Natural killer cell (primary cell): ENCODE measurements around the gene PRKAG2. TPM values are rescaled to one million over a fixed set of nuclear protein-coding genes. Genes with fewer than 3 reads are reported as not detected.

Experiments
- ATAC-seq, 3 donors: fragments of 150-1000 bp in 2 of 3; fragments of 200-7000 bp in 1 of 3; cut with Tn5 transposase; 1 replicate in 1 of 3; 2 replicates in 2 of 3; pipeline ENCODE4 v1.10.0; 2021; ENCODE audit warnings: mild to moderate bottlenecking in 2 of 3, moderate library complexity in 2 of 3
- DNase-seq, 2 donors: peaks; one replicate each; pipeline versions ENCODE4 v3.0.0 to v3.0.0-alpha.2; 2013 to 2021; ENCODE audit warnings: mixed read lengths in 1 of 2
- H3K27ac ChIP-seq: one replicate; pipeline ENCODE4 v1.5.1; 2013; ENCODE audit warnings: mild to moderate bottlenecking, low read length
- H3K27me3 ChIP-seq: one replicate; pipeline ENCODE4 v1.6.1; 2013; ENCODE audit warnings: low read length; ENCODE audit not compliant: control insufficient read depth, insufficient read depth
- H3K36me3 ChIP-seq: one replicate; pipeline ENCODE4 v1.6.1; 2013; ENCODE audit warnings: low read length; ENCODE audit not compliant: control insufficient read depth, insufficient read depth
- H3K4me1 ChIP-seq: one replicate; pipeline ENCODE4 v1.6.1; 2013; ENCODE audit warnings: low read length; ENCODE audit not compliant: control insufficient read depth, insufficient read depth
- H3K4me3 ChIP-seq: one replicate; pipeline ENCODE4 v1.5.1; 2013; ENCODE audit warnings: low read length
- H3K9me3 ChIP-seq: one replicate; pipeline ENCODE4 v1.6.1; 2013; ENCODE audit warnings: low read length; ENCODE audit not compliant: control insufficient read depth, insufficient read depth
- H3K27ac Mint-ChIP-seq, 2 donors: one replicate each; pipeline ENCODE4 v1.8.0; 2022; ENCODE audit warnings: mild to moderate bottlenecking in 2 of 2, mixed read lengths in 2 of 2, moderate library complexity in 1 of 2
- H3K27me3 Mint-ChIP-seq, 2 donors: one replicate each; pipeline ENCODE4 v1.8.0; 2022; ENCODE audit warnings: low read depth in 2 of 2, mixed read lengths in 2 of 2
- H3K36me3 Mint-ChIP-seq: one replicate; pipeline ENCODE4 v1.8.0; 2022; ENCODE audit warnings: mixed read lengths
- H3K4me1 Mint-ChIP-seq, 2 donors: one replicate each; pipeline ENCODE4 v1.8.0; 2022; ENCODE audit warnings: mixed read lengths in 2 of 2
- H3K4me3 Mint-ChIP-seq: one replicate; pipeline ENCODE4 v1.8.0; 2022; ENCODE audit warnings: mild to moderate bottlenecking, moderate library complexity, mixed read lengths
- H3K9me3 Mint-ChIP-seq, 2 donors: one replicate each; pipeline ENCODE4 v1.8.0; 2022; ENCODE audit warnings: mixed read lengths in 2 of 2
- CTCF ChIP-seq: fragments of 200-600 bp; IDR thresholded peaks from one replicate; pipeline ENCODE4 v1.8.0; 2022; ENCODE audit warnings: antibody characterized with exemption
- WGBS: methylation state at CpG from one replicate; pipeline ENCODE4 v1.1.7; 2013; ENCODE audit warnings: missing lambda C conversion rate; ENCODE audit not compliant: insufficient coverage; 5-methylcytosine and 5-hydroxymethylcytosine counted together
- intact Hi-C: fragments of 100-400 bp; cut with micrococcal nuclease; formaldehyde crosslinking; loops from one replicate; pipeline ENCODE4 v1.14.2; 2022
- total RNA-seq, 4 donors: library from RNA; stranded (reverse); fragments of 120-200 nt in 1 of 4; gene quantifications; one replicate each; pipeline versions ENCODE4 v1.2.3 to v1.2.4, GENCODE V29; 2013 to 2022

The PRKAG2 gene
- total RNA-seq, 3 donors from 2014 or later (not counting 1 experiment from before 2014, with no cell fraction given): 42.6 to 66.5 (median 64.4) TPM

DNA sequence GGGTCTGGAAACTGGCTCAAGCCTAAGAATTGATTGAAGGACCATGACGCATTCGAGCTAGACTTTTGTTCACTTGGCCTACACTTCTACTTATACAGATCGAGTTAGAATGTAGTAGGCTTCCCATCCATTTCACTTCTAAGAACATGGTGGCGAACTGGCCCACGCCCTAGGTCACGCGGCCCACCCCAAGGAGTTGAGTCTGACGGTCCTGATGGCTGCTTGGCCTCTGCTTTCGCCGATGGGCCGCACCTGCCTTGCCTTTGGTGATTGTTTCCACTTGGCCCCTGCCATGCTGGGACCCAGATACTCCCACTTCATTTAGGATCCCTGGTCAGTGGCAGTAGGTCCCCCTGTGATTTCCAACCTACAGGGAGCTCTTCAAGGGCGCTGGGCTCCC lies 153.6 kb downstream of the PRKAG2 start:
- no peak overlapping the region for H3K4me3 Mint-ChIP-seq
- H3K4me1 ChIP-seq: no peaks in the 10 kb centered on the region
- no peak for ATAC-seq
- DNase-seq: no peak
- WGBS: 95% methylated on average over 12 of the region's 12 CpGs
- H3K9me3 Mint-ChIP-seq: no peaks in the 10 kb centered on the region
- no peak overlapping the region for H3K27ac ChIP-seq
- no peaks in the 10 kb centered on the region for H3K9me3 ChIP-seq
- peaks cover 9 to 17% of the 10 kb centered on the region in 2 donors for H3K4me1 Mint-ChIP-seq
- no peaks in the 10 kb centered on the region for H3K36me3 ChIP-seq
- H3K27ac Mint-ChIP-seq: no peak overlapping the region
- no peak for TF ChIP-seq CTCF
- no peaks in the 10 kb centered on the region for H3K36me3 Mint-ChIP-seq
- intact Hi-C loops: no loop called here
- H3K4me3 ChIP-seq: no peak overlapping the region
- no peaks in the 10 kb centered on the region for H3K27me3 Mint-ChIP-seq
- no peaks in the 10 kb centered on the region for H3K27me3 ChIP-seq

GRCh38 chr7:151722533-151722932 lies 154.4 kb downstream of the PRKAG2 start:
- no peak overlapping the region for H3K4me3 Mint-ChIP-seq
- intact Hi-C loops: no loop called here

DNA sequence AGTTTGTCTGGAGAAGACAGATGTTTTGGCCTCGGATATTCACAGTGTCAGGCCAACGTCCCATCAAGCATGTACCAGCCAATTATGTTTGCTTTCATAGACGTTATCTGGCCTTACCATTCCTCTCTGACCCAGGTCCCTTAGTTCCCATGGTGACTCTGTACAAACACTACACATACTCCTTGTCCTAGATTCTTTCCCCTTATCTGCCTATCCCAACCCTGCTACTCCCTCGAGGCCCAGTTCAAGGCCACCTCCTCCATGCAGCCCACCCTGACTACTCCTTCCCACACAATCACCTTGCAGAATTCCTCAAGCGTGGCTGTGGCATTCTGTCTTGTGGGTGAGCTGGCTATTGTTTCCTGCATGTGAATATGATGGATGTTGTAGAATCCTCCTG lies 155.2 kb downstream of the PRKAG2 start:
- 86% methylated on average over 4 of the region's 5 CpGs for WGBS
- Histone ChIP-seq H3K27me3 (no peaks in the 10 kb centered on the region), H3K36me3 (no peaks in the 10 kb centered on the region), H3K9me3 (no peaks in the 10 kb centered on the region), H3K27ac (no peak overlapping the region), H3K4me3 (no peak overlapping the region), H3K4me1 (no peaks in the 10 kb centered on the region)
- Mint-ChIP-seq H3K27me3 (no peaks in the 10 kb centered on the region), H3K27ac (no peak overlapping the region), H3K4me3 (no peak overlapping the region), H3K9me3 (no peaks in the 10 kb centered on the region), H3K36me3 (no peaks in the 10 kb centered on the region), H3K4me1 (peaks cover 7 to 12% of the 10 kb centered on the region in 2 donors)
- DNase-seq (no peak), ATAC-seq (no peak)
- no peak for TF ChIP-seq CTCF
- intact Hi-C loops: no loop called here

More at GRCh38 chr7:151722533-151722932, 154.4 kb downstream of the PRKAG2 start:
- Histone ChIP-seq H3K4me1 (no peaks in the 10 kb centered on the region), H3K27me3 (no peaks in the 10 kb centered on the region), H3K36me3 (no peaks in the 10 kb centered on the region), H3K27ac (no peak overlapping the region), H3K4me3 (no peak overlapping the region), H3K9me3 (no peaks in the 10 kb centered on the region)
- WGBS: 97% methylated on average over 12 of the region's 12 CpGs
- DNase-seq: no peak
- H3K9me3 Mint-ChIP-seq: no peaks in the 10 kb centered on the region
- H3K27ac Mint-ChIP-seq: no peak overlapping the region
- ATAC-seq: no peak
- peaks cover 7 to 12% of the 10 kb centered on the region in 2 donors for H3K4me1 Mint-ChIP-seq
- TF ChIP-seq CTCF: no peak
- no peaks in the 10 kb centered on the region for H3K27me3 Mint-ChIP-seq
- no peaks in the 10 kb centered on the region for H3K36me3 Mint-ChIP-seq

- no peaks in the 10 kb centered on the region for H3K4me1 ChIP-seq
- Mint-ChIP-seq H3K4me3 (no peak overlapping the region), H3K9me3 (no peaks in the 10 kb centered on the region), H3K4me1 (peaks cover 7% of the 10 kb centered on the region in 2 donors), H3K36me3 (no peaks in the 10 kb centered on the region), H3K27me3 (no peaks in the 10 kb centered on the region), H3K27ac (no peak overlapping the region)
- no peak overlapping the region for H3K4me3 ChIP-seq
- DNase-seq (no peak), ATAC-seq (no peak)
- no peaks in the 10 kb centered on the region for H3K27me3 ChIP-seq
- no peaks in the 10 kb centered on the region for H3K36me3 ChIP-seq
- H3K27ac ChIP-seq: no peak overlapping the region
- intact Hi-C loops: no loop called here
- H3K9me3 ChIP-seq: no peaks in the 10 kb centered on the region
- TF ChIP-seq CTCF: no peak
- WGBS: 91% methylated on average over 11 of the region's 11 CpGs
These were observed 155.7 kb downstream of the PRKAG2 start for GRCh38 chr7:151721236-151721635.
